Activated naive CD8-positive, alpha-beta T cell treated with anti-CD3 and anti-CD28 coated beads for 36 hours (primary cell): ENCODE data around the gene CMTM8. TPM values are rescaled to one million over a fixed set of nuclear protein-coding genes. Genes with fewer than 3 reads are reported as not detected.
"Not testable (repeated sequence)": the region's sequence is repeated elsewhere in the genome, so short reads cannot be mapped to it uniquely, and the experiment has no call there.

Source experiments
- DNase-seq: peaks from one replicate; pipeline ENCODE4 v3.0.0; 2021
- H3K27ac Mint-ChIP-seq: one replicate; pipeline ENCODE4 v1.8.0; 2022; ENCODE audit warnings: mild to moderate bottlenecking, moderate library complexity, mixed read lengths
- H3K27me3 Mint-ChIP-seq: one replicate; pipeline ENCODE4 v1.8.0; 2022; ENCODE audit warnings: mild to moderate bottlenecking, mixed read lengths
- H3K36me3 Mint-ChIP-seq: one replicate; pipeline ENCODE4 v1.8.0; 2021; ENCODE audit warnings: mild to moderate bottlenecking, mixed read lengths
- H3K4me1 Mint-ChIP-seq: one replicate; pipeline ENCODE4 v1.8.0; 2021; ENCODE audit warnings: mixed read lengths
- H3K4me3 Mint-ChIP-seq: one replicate; pipeline ENCODE4 v1.8.0; 2022; ENCODE audit warnings: mild to moderate bottlenecking, moderate library complexity, mixed read lengths
- H3K9me3 Mint-ChIP-seq: one replicate; pipeline ENCODE4 v1.8.0; 2022; ENCODE audit warnings: mixed read lengths
- total RNA-seq, 2 experiments: library from RNA; stranded (reverse); gene quantifications; one replicate each; pipeline ENCODE4 v1.2.3, GENCODE V29; 2021

Gene CMTM8
- total RNA-seq, 2 experiments from 2014 or later, result 5.0 to 5.4 TPM

GRCh38 chr3:32376115-32376514 lies 137.6 kb downstream of the CMTM8 start:
- no peaks in the 10 kb centered on the region for H3K9me3 Mint-ChIP-seq
- H3K4me3 Mint-ChIP-seq, result no peak overlapping the region
- H3K27ac Mint-ChIP-seq, result no peak overlapping the region
- H3K27me3 Mint-ChIP-seq, result no peaks in the 10 kb centered on the region
- no peak for DNase-seq
- peaks cover 23% of the 10 kb centered on the region for H3K4me1 Mint-ChIP-seq
- no peaks in the 10 kb centered on the region for H3K36me3 Mint-ChIP-seq

DNA sequence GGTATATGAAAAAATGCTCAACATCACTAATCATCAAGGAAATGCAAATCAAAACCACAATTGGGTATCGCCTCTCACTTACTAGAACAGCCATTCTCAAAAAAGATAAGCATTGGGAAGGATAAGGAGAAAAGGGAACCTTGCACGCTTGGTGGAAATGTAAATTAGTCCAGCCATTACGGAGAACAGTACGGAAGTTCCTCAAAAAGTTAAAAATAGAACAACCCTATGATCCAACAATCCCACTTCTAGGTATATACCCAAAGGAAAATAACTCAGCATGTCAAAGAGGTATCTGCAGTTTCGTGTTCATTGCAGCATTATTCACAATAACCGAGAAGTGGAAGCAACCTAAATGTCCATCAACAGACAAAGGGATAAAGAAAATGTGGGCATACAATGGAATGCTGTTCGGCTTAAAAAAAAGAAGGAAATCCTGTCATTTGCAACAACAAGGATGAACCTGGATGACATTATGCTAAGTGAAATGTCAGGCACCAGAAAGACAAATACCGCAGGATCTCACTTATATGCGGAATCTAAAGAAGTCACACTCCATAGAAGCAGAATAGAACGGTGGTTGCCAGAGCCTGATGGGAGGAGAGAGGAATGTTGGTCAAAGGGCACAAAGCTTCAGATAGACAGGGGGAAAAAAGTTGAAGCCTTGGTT lies 141.5 kb downstream of the CMTM8 start:
- no peaks in the 10 kb centered on the region for H3K9me3 Mint-ChIP-seq
- no peak overlapping the region for H3K4me3 Mint-ChIP-seq
- H3K4me1 Mint-ChIP-seq, result peaks cover 4% of the 10 kb centered on the region
- no peak for DNase-seq
- H3K36me3 Mint-ChIP-seq, result no peaks in the 10 kb centered on the region
- H3K27ac Mint-ChIP-seq, result no peak overlapping the region
- H3K27me3 Mint-ChIP-seq, result no peaks in the 10 kb centered on the region

DNA sequence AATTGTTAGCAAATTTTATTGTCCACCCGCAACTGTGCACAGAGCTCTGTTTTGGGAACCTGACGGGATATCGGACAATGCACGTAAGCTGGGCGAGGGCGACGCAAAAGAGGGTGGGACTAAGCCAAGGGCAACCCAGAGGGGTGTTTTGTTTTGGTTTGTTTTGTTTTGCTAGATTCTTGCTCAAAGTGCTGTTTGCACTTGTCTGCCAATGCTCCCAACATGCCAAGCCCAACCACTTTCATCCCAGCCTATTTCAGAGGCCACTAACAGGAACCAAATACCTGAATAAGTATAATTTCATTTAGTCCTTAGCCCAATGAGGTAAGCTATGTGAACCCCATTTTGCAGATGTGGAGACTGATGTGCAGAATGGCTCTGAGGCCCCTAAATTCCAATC lies 143.4 kb downstream of the CMTM8 start:
- Mint-ChIP-seq H3K4me3 (no peak overlapping the region), H3K4me1 (no peaks in the 10 kb centered on the region), H3K9me3 (no peaks in the 10 kb centered on the region), H3K36me3 (no peaks in the 10 kb centered on the region), H3K27me3 (no peaks in the 10 kb centered on the region), H3K27ac (no peak overlapping the region)
- DNase-seq, result no peak

- Mint-ChIP-seq H3K9me3 (no peaks in the 10 kb centered on the region), H3K36me3 (no peaks in the 10 kb centered on the region), H3K4me3 (no peak overlapping the region), H3K27ac (no peak overlapping the region), H3K27me3 (no peaks in the 10 kb centered on the region), H3K4me1 (no peaks in the 10 kb centered on the region)
- no peak for DNase-seq
These were observed 144.7 kb downstream of the CMTM8 start for GRCh38 chr3:32383136-32383711.

DNA sequence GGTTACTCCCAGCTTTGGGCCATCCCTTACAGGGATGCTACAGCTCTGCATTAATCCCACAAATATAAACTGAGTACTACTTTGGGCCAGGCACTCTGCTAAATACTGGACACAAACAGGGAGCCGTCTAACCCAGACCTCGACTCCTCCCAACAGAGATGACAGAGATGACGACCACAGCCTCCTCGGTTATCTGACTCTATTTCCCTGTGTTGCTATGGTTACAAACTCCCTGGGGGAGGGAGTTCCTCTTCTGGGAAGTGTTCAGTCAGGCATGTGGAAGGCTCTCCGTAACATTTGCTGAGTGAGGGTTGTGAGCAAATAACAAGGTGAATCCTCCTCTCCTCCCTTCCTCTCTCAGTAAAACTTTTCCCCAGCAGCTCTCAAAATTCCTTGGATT lies 146.5 kb downstream of the CMTM8 start:
- no peaks in the 10 kb centered on the region for H3K36me3 Mint-ChIP-seq
- DNase-seq, result no peak
- H3K27me3 Mint-ChIP-seq, result no peaks in the 10 kb centered on the region
- peaks cover 4% of the 10 kb centered on the region for H3K4me1 Mint-ChIP-seq
- H3K9me3 Mint-ChIP-seq, result no peaks in the 10 kb centered on the region
- H3K27ac Mint-ChIP-seq, result no peak overlapping the region
- no peak overlapping the region for H3K4me3 Mint-ChIP-seq

GRCh38 chr3:32387512-32387911 lies 149.0 kb downstream of the CMTM8 start:
- Mint-ChIP-seq H3K9me3 (no peaks in the 10 kb centered on the region), H3K27me3 (no peaks in the 10 kb centered on the region), H3K27ac (no peak overlapping the region), H3K4me1 (peaks cover 14% of the 10 kb centered on the region), H3K4me3 (no peak overlapping the region), H3K36me3 (peaks cover 1% of the 10 kb centered on the region)
- no peak for DNase-seq

- H3K4me1 Mint-ChIP-seq, result peaks cover 33% of the 10 kb centered on the region
- not testable (repeated sequence) for H3K4me3 Mint-ChIP-seq, H3K27me3 Mint-ChIP-seq, DNase-seq, H3K9me3 Mint-ChIP-seq
- H3K27ac Mint-ChIP-seq, result peak overlapping the region; percentile 45
- H3K36me3 Mint-ChIP-seq, result peaks cover 10% of the 10 kb centered on the region
These were observed 151.1 kb downstream of the CMTM8 start for GRCh38 chr3:32389577-32389976.

- H3K4me3 Mint-ChIP-seq, result peak within 1 kb of the TSS; percentile 90
- no peaks in the 10 kb centered on the region for H3K9me3 Mint-ChIP-seq
- H3K36me3 Mint-ChIP-seq, result peaks cover 15% of the 10 kb centered on the region
- peak within 1 kb of the TSS; percentile 93 for H3K27ac Mint-ChIP-seq
- no peaks in the 10 kb centered on the region for H3K27me3 Mint-ChIP-seq
- DNase-seq, result peak; percentile 69
- peaks cover 53% of the 10 kb centered on the region for H3K4me1 Mint-ChIP-seq
These were observed 153.4 kb downstream of the CMTM8 start, which contains the start of gene CMTM7 for GRCh38 chr3:32391643-32392535. TSS of gene CMTM7 (plus strand) at chr3:32391853. CDS start at chr3:32391907, 54 bp downstream.

- H3K4me3 Mint-ChIP-seq, result peak overlapping the region; percentile 90
- H3K9me3 Mint-ChIP-seq, result no peaks in the 10 kb centered on the region
- H3K27me3 Mint-ChIP-seq, result no peaks in the 10 kb centered on the region
- peaks cover 15% of the 10 kb centered on the region for H3K36me3 Mint-ChIP-seq
- peak; percentile 17 for DNase-seq
- H3K4me1 Mint-ChIP-seq, result peaks cover 54% of the 10 kb centered on the region
- H3K27ac Mint-ChIP-seq, result peak overlapping the region; percentile 93
These were observed 154.2 kb downstream of the CMTM8 start for GRCh38 chr3:32392536-32393302.

DNA sequence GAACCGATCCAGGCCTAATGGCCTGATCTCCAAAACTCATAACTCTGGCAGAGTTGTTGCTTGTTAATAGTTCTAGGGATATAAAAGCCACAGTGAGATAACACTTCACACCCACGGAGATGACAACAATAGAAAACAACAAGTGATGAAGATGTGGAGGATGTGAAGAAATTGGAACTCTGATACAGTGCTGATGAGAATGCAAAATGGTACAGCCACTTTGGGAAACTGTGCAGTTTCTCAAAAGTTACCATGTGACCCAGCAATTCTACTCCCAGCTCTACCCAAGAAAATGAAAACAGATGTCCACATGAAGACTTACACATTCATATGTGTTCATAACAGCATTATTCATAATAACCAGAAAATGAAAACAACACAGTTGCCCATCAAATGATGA lies 157.0 kb downstream of the CMTM8 start:
- Mint-ChIP-seq H3K4me1 (peaks cover 64% of the 10 kb centered on the region), H3K27me3 (no peaks in the 10 kb centered on the region), H3K4me3 (no peak overlapping the region), H3K9me3 (no peaks in the 10 kb centered on the region), H3K27ac (peak overlapping the region; percentile 52), H3K36me3 (peaks cover 15% of the 10 kb centered on the region)
- DNase-seq, result no peak

DNA sequence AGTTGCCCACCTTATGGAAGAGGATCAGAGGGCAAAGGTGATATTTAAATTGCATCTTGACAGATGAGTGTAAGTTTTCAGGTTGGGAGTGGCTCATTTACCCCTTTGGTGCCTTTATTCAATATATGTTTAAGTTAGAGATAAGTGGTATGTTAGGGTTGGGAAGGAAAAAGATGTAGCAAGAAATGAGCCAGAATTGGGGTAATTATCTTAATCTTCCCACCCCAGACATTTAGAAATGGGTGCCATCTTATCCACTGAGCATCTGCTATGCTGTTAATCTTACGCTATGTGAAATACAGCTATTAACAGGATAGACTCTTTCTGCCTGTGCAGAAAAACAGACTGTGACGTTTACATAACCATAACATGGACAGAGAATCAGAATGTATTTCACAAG lies 159.5 kb downstream of the CMTM8 start:
- Mint-ChIP-seq H3K36me3 (peaks cover 15% of the 10 kb centered on the region), H3K27me3 (no peaks in the 10 kb centered on the region), H3K4me3 (no peak overlapping the region), H3K4me1 (peaks cover 68% of the 10 kb centered on the region), H3K27ac (peak overlapping the region; percentile 37), H3K9me3 (no peaks in the 10 kb centered on the region)
- no peak for DNase-seq

DNA sequence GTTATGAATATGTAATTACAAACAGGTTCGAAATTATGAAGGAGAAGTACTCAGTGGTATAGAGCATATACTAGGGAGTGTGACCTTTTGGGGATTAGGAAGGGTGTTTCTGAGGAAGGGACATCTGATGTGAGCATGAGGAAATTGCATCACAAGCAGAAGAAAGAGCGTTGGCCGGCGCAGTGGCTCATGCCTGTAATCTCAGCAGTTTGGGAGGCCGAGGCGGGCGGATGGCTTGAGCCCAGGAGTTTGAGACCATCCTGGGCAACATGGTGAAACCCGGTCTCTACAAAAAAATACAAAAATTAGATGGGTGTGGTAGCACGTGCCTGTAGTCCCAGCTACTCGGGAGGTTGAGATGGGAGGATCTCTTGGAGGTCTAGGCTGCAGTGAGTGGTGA lies 160.1 kb downstream of the CMTM8 start:
- Mint-ChIP-seq H3K27ac (peak overlapping the region; percentile 37), H3K4me1 (peaks cover 68% of the 10 kb centered on the region), H3K9me3 (no peaks in the 10 kb centered on the region), H3K4me3 (no peak overlapping the region), H3K27me3 (no peaks in the 10 kb centered on the region), H3K36me3 (peaks cover 9% of the 10 kb centered on the region)
- no peak for DNase-seq

- Mint-ChIP-seq H3K27me3 (no peaks in the 10 kb centered on the region), H3K4me1 (peaks cover 66% of the 10 kb centered on the region), H3K27ac (peak overlapping the region; percentile 37), H3K36me3 (peaks cover 12% of the 10 kb centered on the region), H3K9me3 (no peaks in the 10 kb centered on the region), H3K4me3 (no peak overlapping the region)
- no peak for DNase-seq
These were observed 160.6 kb downstream of the CMTM8 start for GRCh38 chr3:32399030-32399620.

- Mint-ChIP-seq H3K36me3 (peaks cover 21% of the 10 kb centered on the region), H3K4me3 (peak overlapping the region; percentile 89), H3K4me1 (peaks cover 59% of the 10 kb centered on the region), H3K27ac (peak overlapping the region; percentile 97), H3K27me3 (no peaks in the 10 kb centered on the region), H3K9me3 (no peaks in the 10 kb centered on the region)
- DNase-seq, result no peak
These were observed 162.6 kb downstream of the CMTM8 start for GRCh38 chr3:32401126-32401525.
